K562 (cell line): Measurements from ENCODE around the gene HSFX3. TPM values are rescaled to one million over a fixed set of nuclear protein-coding genes. Genes with fewer than 3 reads are reported as not detected.

ENCODE experiments used
- ATAC-seq: fragments of 200-7000 bp; cut with Tn5 transposase; 3 replicates; pipeline ENCODE4 v1.9.1; 2020; ENCODE audit warnings: moderate library complexity
- BruUV-seq: library from RNA; stranded (reverse); fragments of 400-500 nt; replicated peaks from 2 replicates; lab custom pipeline; 2021; lab: Mats Ljungman, UMichigan
- CTCF ChIA-PET: fragments of 300-600 bp; formaldehyde crosslinking; extraction: SDS; loops from one replicate; lab custom pipeline; 2021; ENCODE audit warnings: low intra/inter-chr PET ratio; lab: Yijun Ruan, JAX
- POLR2A ChIA-PET: fragments of 300-600, 350-650 bp; sonication (Branson Sonifier 250); formaldehyde crosslinking; extraction: SDS; loops from one replicate; lab custom pipeline; 2021; ENCODE audit warnings: antibody characterized with exemption, inconsistent platforms; lab: Yijun Ruan, JAX
- DNase-seq, 4 experiments: peaks; one replicate each; pipeline versions ENCODE4 v3.0.0 to v3.0.0-alpha.2; 2011 to 2018; ENCODE audit warnings: low spot score in 3 of 4, mixed read lengths in 3 of 4; ENCODE audit errors: extremely low read depth in 1 of 4
- FAIRE-seq: peaks from 2 replicates; lab custom pipeline; 2011; peaks lifted over from hg19 to GRCh38; lab: Jason Lieb, UNC
- H2AFZ ChIP-seq: 2 replicates; pipeline ENCODE4 v1.6.0; 2011; ENCODE audit warnings: low read depth, low read length, control low read depth, inconsistent platforms
- H3K27ac ChIP-seq: fragments of 200-600 bp; 3 replicates; pipeline ENCODE4 v1.8.0; 2011; ENCODE audit warnings: low read depth, mild to moderate bottlenecking, control low read depth, inconsistent platforms, low read length, moderate library complexity, mixed read lengths; ENCODE audit errors: extremely low read depth
- H3K27me3 ChIP-seq, 2 experiments: fragments of 300-600 bp in 1 of 2; 2 replicates in 1 of 2; 3 replicates in 1 of 2; pipeline versions ENCODE4 v1.6.0 to v1.8.0; 2011; ENCODE audit warnings: inconsistent platforms in 2 of 2, low read length in 2 of 2, mild to moderate bottlenecking in 1 of 2, mixed read lengths in 1 of 2, moderate library complexity in 1 of 2; ENCODE audit not compliant: control insufficient read depth in 2 of 2, insufficient read depth in 2 of 2
- H3K36me3 ChIP-seq: fragments of 300-600 bp; 3 replicates; pipeline ENCODE4 v1.8.0; 2011; ENCODE audit warnings: mild to moderate bottlenecking, low read length, inconsistent platforms; ENCODE audit not compliant: control insufficient read depth, insufficient read depth
- H3K4me1 ChIP-seq, 2 experiments: fragments of 200-600 bp in 1 of 2; replicated peaks in 1 of 2; 2 replicates in 1 of 2; 3 replicates in 1 of 2; pipeline versions ENCODE4 v1.5.1 to v1.8.0; 2011; ENCODE audit warnings: inconsistent platforms in 2 of 2, low read length in 2 of 2, mild to moderate bottlenecking in 1 of 2, mixed read lengths in 1 of 2, moderate library complexity in 1 of 2; ENCODE audit not compliant: control insufficient read depth in 2 of 2, insufficient read depth in 2 of 2
- H3K4me2 ChIP-seq: 2 replicates; pipeline ENCODE4 v1.6.1; 2011; ENCODE audit warnings: low read length, control low read depth, inconsistent platforms, mixed read lengths; ENCODE audit not compliant: insufficient read depth
- H3K4me3 ChIP-seq: fragments of 200-600 bp; sonication (generic), shearing (Covaris generic); 2 replicates; pipeline ENCODE4 v1.5.1; 2016; ENCODE audit warnings: control low read depth, inconsistent platforms
- H3K79me2 ChIP-seq: fragments of 200-600 bp; 3 replicates; pipeline ENCODE4 v1.8.0; 2011; ENCODE audit warnings: low read length, inconsistent platforms; ENCODE audit not compliant: control insufficient read depth, insufficient read depth
- H3K9ac ChIP-seq, 2 experiments: 2 replicates each; pipeline versions ENCODE4 v1.6.0 to v1.6.1; 2011; ENCODE audit warnings: low read depth in 2 of 2, low read length in 2 of 2, control low read depth in 1 of 2, inconsistent platforms in 1 of 2, mild to moderate bottlenecking in 1 of 2, mixed read lengths in 1 of 2; ENCODE audit not compliant: insufficient read depth in 1 of 2
- H3K9me1 ChIP-seq: one replicate; pipeline ENCODE4 v1.6.0; 2011; ENCODE audit warnings: inconsistent platforms, mild to moderate bottlenecking, low read length, moderate library complexity; ENCODE audit not compliant: control insufficient read depth, insufficient read depth
- H3K9me3 ChIP-seq: replicated peaks from 2 replicates; pipeline ENCODE4 v1.5.1; 2011; ENCODE audit warnings: low read depth, low read length, inconsistent platforms; ENCODE audit not compliant: control insufficient read depth, insufficient read depth
- H4K20me1 ChIP-seq: replicated peaks from 2 replicates; pipeline ENCODE4 v1.6.1; 2011; ENCODE audit warnings: low read length, inconsistent platforms, mixed read lengths; ENCODE audit not compliant: control insufficient read depth, insufficient read depth
- ARNT ChIP-seq, 2 experiments: fragments of 450-650 bp; IDR thresholded peaks; 2 replicates each; pipeline ENCODE4 v1.6.1; 2016; ENCODE audit warnings: mild to moderate bottlenecking in 1 of 2
- ERF ChIP-seq: fragments of 450-650 bp; formaldehyde crosslinking; IDR thresholded peaks from 2 replicates; pipeline ENCODE4 v1.4.0; 2020; ENCODE audit warnings: mild to moderate bottlenecking, mixed read lengths
- ESRRA ChIP-seq: fragments of 450-650 bp; IDR thresholded peaks from 2 replicates; pipeline ENCODE4 v1.6.1; 2014; ENCODE audit warnings: low read depth, mild to moderate bottlenecking, moderate library complexity, borderline replicate concordance
- HMG20B ChIP-seq: fragments of 250-450 bp; sonication (Bioruptor Pico); IDR thresholded peaks from 2 replicates; pipeline ENCODE4 v1.5.0; 2021; ENCODE audit warnings: mild to moderate bottlenecking
- PHF21A ChIP-seq: fragments of 450-650 bp; IDR thresholded peaks from 2 replicates; pipeline ENCODE4 v1.6.1; 2017; ENCODE audit warnings: low read depth, borderline replicate concordance
- RFX5 ChIP-seq: IDR thresholded peaks from 2 replicates; pipeline ENCODE4 v1.6.1; 2011; ENCODE audit warnings: low read depth, mild to moderate bottlenecking, improper control_type of control experiment, low read length
- ZFPM2 ChIP-seq: fragments of 250-450 bp; sonication (Bioruptor Pico); IDR thresholded peaks from 2 replicates; pipeline ENCODE4 v1.5.1; 2022; ENCODE audit warnings: mild to moderate bottlenecking
- ZNF197 ChIP-seq: fragments of 200-800 bp; sonication (Bioruptor generic); IDR thresholded peaks from 2 replicates; pipeline ENCODE4 v1.6.1; 2016; ENCODE audit warnings: low read depth, missing genetic modification characterization, missing compliant biosample characterization
- ZNF311 ChIP-seq: fragments of 250-450 bp; sonication (Bioruptor Pico); IDR thresholded peaks from 2 replicates; pipeline ENCODE4 v1.4.0; 2020; ENCODE audit warnings: mild to moderate bottlenecking, moderate library complexity
- ZNF512 ChIP-seq: IDR thresholded peaks from 2 replicates; pipeline ENCODE4 v1.6.1; 2016; ENCODE audit warnings: missing genetic modification characterization, missing compliant biosample characterization
- ZNF668 ChIP-seq: fragments of 250-450 bp; sonication (Bioruptor Pico); IDR thresholded peaks from 2 replicates; pipeline ENCODE4 v1.8.0; 2022; ENCODE audit warnings: mild to moderate bottlenecking, inconsistent platforms
- WGBS: fragments of 100-300 bp; shearing (Covaris generic); methylation state at CpG from one replicate; pipeline ENCODE4 v1.1.6; 2016; ENCODE audit warnings: low coverage, mixed read lengths; ENCODE audit not compliant: insufficient coverage; ENCODE audit errors: missing lambda C conversion rate; 5-methylcytosine and 5-hydroxymethylcytosine counted together
- in situ Hi-C: fragments of 300-500 bp; cut with MboI; formaldehyde crosslinking; loops from 4 replicates; pipeline ENCODE4 v1.15.0; 2018; ENCODE audit warnings: inconsistent platforms, mixed read lengths
- intact Hi-C: fragments of 100-400 bp; cut with micrococcal nuclease; formaldehyde crosslinking; loops from 2 replicates; pipeline ENCODE4 v1.14.2; 2022
- polyA plus RNA-seq, 8 experiments: library from polyadenylated mRNA; depleted of rRNA in 4 of 8; stranded (reverse) in 5 of 8; unstranded in 3 of 8; fragments of >200 nt; fragmentation: Nextera tagmentation in 2 of 8; fragmentation: Illumina TruSeq in 1 of 8; extraction: Ambion mirVana in 2 of 8; extraction: Trizol in 1 of 8; gene quantifications; 2 replicates each; pipeline versions ENCODE4 v1.2.1 to v1.2.3, GENCODE V29; 2011 to 2014; ENCODE audit warnings: inconsistent platforms in 1 of 8, missing spikeins in 1 of 8
- total RNA-seq, 7 experiments: library from RNA; depleted of rRNA in 6 of 7; stranded (reverse); fragments of >200 nt in 6 of 7; fragmentation: Illumina TruSeq in 2 of 7; extraction: Trizol in 2 of 7; gene quantifications; 2 replicates each; pipeline versions ENCODE4 v1.2.1 to v1.2.3, GENCODE V29; 2011 to 2021; ENCODE audit warnings: low replicate concordance in 1 of 7
- TF ChIP-seq, protein P1 (sequence below): sonication (generic); formaldehyde crosslinking; IDR thresholded peaks from 2 replicates; pipeline ENCODE4 v1.8.0; 2022; ENCODE audit warnings: missing genetic modification reagents, mild to moderate bottlenecking, moderate library complexity, borderline replicate concordance
- TF ChIP-seq, protein P2 (sequence below), 2 experiments: fragments of 200-800 bp in 1 of 2; sonication (Bioruptor generic) in 1 of 2; sonication (generic) in 1 of 2; formaldehyde crosslinking in 1 of 2; IDR thresholded peaks in 1 of 2; conservative IDR thresholded peaks in 1 of 2; 2 replicates each; pipeline versions ENCODE4 v1.5.0 to v1.6.1; 2016 to 2020; ENCODE audit warnings: missing compliant biosample characterization in 1 of 2, missing genetic modification characterization in 1 of 2, missing genetic modification reagents in 1 of 2

HSFX3 gene
- total and polyA plus RNA-seq, 9 of the 15 experiments (the other 6 are each of a cell fraction or from before 2014, with no cell fraction given), result 0.08 to 0.10 TPM; not detected in 7

DNA sequence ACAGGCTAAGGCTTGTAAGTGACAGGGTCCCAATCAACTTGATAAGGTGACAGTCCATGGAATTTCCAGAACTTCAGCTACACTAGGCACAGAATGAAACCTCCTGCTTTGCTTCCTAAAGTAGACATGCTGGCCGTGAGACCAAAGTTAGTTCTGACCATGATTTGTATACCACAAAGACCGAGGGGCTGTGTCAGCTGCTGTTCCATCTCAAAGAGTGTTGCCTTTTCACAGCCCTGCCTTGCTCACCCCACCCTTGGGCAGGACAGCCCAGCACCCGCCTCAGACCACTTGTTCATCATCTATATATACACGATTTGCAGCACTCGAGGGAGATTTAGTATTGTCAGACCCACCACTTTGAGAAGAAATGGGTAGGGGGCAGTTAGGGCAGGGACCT, 50.0 kb downstream of the HSFX3 start:
- FAIRE-seq, result no peak
- Histone ChIP-seq H4K20me1 (no peaks in the 10 kb centered on the region), H3K4me2 (no peak overlapping the region), H3K36me3 (peaks cover 8% of the 10 kb centered on the region; the same call in 2 of the 3 replicates), H3K9ac (no peak overlapping the region), H2AFZ (no peak overlapping the region), H3K79me2 (no peaks in the 10 kb centered on the region), H3K4me1 (peaks cover 6 to 8% of the 10 kb centered on the region in 2 experiments; a peak in 2 of 5 replicates), H3K27me3 (no peaks in the 10 kb centered on the region), H3K9me1 (no peaks in the 10 kb centered on the region), H3K27ac (no peak overlapping the region)
- BruUV-seq, result no TSS peak
- CTCF ChIA-PET, result no interaction called here
- intact Hi-C loops, result no loop called here
- in situ Hi-C loops, result loop anchor here (25.0 kb wide), 1 partner anchor 138 kb away; the partner anchor contains the start of gene TMEM185A
- WGBS, result 30% methylated on average over 5 of the region's 5 CpGs
- no peak for DNase-seq
- TF ChIP-seq ZNF311, result no peak
- no peak for TF ChIP-seq ERF (CRISPR knock-in tag)
- TF ChIP-seq, protein P1, sequence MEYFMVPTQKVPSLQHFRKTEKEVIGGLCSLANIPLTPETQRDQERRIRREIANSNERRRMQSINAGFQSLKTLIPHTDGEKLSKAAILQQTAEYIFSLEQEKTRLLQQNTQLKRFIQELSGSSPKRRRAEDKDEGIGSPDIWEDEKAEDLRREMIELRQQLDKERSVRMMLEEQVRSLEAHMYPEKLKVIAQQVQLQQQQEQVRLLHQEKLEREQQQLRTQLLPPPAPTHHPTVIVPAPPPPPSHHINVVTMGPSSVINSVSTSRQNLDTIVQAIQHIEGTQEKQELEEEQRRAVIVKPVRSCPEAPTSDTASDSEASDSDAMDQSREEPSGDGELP, result no peak
- no peak for TF ChIP-seq ZNF197
- TF ChIP-seq ESRRA, result no peak
- TF ChIP-seq ARNT (IDR thresholded peaks at IDR 0.05), result no peak
- TF ChIP-seq ZFPM2 (CRISPR knock-in tag), result no peak
- no peak for TF ChIP-seq RFX5
- no peak for TF ChIP-seq PHF21A
- TF ChIP-seq ZNF668 (CRISPR knock-in tag), result no peak
- TF ChIP-seq ZNF512 (tag), result no peak
- no peak for TF ChIP-seq HMG20B (CRISPR knock-in tag)
- TF ChIP-seq, protein P2, sequence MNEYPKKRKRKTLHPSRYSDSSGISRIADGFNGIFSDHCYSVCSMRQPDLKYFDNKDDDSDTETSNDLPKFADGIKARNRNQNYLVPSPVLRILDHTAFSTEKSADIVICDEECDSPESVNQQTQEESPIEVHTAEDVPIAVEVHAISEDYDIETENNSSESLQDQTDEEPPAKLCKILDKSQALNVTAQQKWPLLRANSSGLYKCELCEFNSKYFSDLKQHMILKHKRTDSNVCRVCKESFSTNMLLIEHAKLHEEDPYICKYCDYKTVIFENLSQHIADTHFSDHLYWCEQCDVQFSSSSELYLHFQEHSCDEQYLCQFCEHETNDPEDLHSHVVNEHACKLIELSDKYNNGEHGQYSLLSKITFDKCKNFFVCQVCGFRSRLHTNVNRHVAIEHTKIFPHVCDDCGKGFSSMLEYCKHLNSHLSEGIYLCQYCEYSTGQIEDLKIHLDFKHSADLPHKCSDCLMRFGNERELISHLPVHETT (CRISPR knock-in tag; conservative IDR thresholded peaks at IDR 0.05 in 1 of 2, IDR thresholded peaks at IDR 0.05 in 1 of 2), result no peak
- TF ChIP-seq, all 486 proteins: peak for 0
- Histone ChIP-seq H3K4me3 (no peak overlapping the region), H3K9me3 (no peaks in the 10 kb centered on the region)
- no peak for ATAC-seq
- POLR2A ChIA-PET, result no interaction called here
